ENCODE results near the gene ARHGAP44. TPM values are rescaled to one million over a fixed set of nuclear protein-coding genes. Genes with fewer than 3 reads are reported as not detected.

Gene ARHGAP44
- total RNA-seq, 4 donors from 2014 or later, result 10.9 to 22.0 (median 18.7) TPM

DNA sequence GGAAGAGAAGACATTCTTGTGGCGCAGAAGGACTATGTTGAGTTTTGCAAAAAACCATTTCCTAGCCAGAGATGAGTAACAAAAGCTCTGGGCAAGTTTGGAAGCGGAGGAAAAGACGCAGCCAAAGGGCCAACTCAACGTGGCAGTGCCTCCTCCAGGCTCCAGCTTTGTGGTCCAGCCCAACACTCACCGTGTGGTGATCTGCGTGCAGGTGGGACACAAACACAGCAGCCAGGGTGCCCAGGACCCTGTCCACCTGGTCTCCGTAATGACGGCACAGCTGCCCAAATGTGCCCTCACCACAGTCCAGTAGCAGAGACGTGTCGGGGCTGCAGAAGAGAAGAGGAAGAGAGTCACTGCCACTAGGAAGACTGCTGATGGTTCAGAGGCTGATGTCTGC lies 207.1 kb downstream of the ARHGAP44 start:
- H3K4me1 ChIP-seq, result peaks cover under 1 to 3% of the 10 kb centered on the region in 2 donors
- TF ChIP-seq, protein P1, sequence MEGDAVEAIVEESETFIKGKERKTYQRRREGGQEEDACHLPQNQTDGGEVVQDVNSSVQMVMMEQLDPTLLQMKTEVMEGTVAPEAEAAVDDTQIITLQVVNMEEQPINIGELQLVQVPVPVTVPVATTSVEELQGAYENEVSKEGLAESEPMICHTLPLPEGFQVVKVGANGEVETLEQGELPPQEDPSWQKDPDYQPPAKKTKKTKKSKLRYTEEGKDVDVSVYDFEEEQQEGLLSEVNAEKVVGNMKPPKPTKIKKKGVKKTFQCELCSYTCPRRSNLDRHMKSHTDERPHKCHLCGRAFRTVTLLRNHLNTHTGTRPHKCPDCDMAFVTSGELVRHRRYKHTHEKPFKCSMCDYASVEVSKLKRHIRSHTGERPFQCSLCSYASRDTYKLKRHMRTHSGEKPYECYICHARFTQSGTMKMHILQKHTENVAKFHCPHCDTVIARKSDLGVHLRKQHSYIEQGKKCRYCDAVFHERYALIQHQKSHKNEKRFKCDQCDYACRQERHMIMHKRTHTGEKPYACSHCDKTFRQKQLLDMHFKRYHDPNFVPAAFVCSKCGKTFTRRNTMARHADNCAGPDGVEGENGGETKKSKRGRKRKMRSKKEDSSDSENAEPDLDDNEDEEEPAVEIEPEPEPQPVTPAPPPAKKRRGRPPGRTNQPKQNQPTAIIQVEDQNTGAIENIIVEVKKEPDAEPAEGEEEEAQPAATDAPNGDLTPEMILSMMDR (IDR thresholded peaks at IDR 0.05), result no peak
- TF ChIP-seq POLR2A (IDR thresholded peaks at IDR 0.05), result no peak
- H3K27ac ChIP-seq, result no peak overlapping the region
- peaks cover 89 to 96% of the 10 kb centered on the region in 2 donors for H3K36me3 ChIP-seq
- no peaks in the 10 kb centered on the region for H3K9me3 ChIP-seq
- no peak for DNase-seq
- no peaks in the 10 kb centered on the region for H3K27me3 ChIP-seq
- no peak overlapping the region for H3K4me3 ChIP-seq (replicated peaks in 1 of 3)
- intact Hi-C loops (cut with DNase I), result no loop called here
- WGBS, 2 donors, result 96 to 98% methylated on average over 10 of the region's 10 CpGs

DNA sequence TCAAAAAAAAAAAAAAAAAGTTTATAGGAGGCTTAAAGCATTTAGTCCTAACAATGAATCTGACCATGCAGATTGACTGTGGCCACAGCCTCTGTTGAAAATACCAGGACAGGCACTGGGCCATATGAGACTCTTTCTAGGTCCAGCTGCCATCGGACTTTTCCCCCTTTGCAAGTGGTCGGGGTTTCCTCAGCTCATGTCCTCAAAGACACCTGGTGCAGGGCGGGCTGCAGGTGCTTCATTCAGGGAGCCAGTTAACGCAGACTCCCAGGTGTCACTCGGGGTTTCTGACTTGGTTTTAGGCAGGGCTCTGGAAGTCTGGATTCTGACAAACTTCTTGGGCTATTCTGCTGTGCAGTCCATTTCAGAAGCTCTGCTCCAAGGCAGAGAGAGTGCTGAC lies 207.6 kb downstream of the ARHGAP44 start:
- no peaks in the 10 kb centered on the region for H3K9me3 ChIP-seq
- TF ChIP-seq, protein P1 (IDR thresholded peaks at IDR 0.05), result no peak
- no peak for TF ChIP-seq POLR2A (IDR thresholded peaks at IDR 0.05)
- H3K27ac ChIP-seq, result no peak overlapping the region
- no peak for DNase-seq
- peaks cover 6 to 9% of the 10 kb centered on the region in 2 donors for H3K4me1 ChIP-seq
- H3K27me3 ChIP-seq, result no peaks in the 10 kb centered on the region
- H3K4me3 ChIP-seq (replicated peaks in 1 of 3), result no peak overlapping the region
- intact Hi-C loops (cut with DNase I), result no loop called here
- H3K36me3 ChIP-seq, result peaks cover 84 to 90% of the 10 kb centered on the region in 2 donors
- WGBS, 2 donors, result 91 to 98% methylated on average over 5 of the region's 5 CpGs

DNA sequence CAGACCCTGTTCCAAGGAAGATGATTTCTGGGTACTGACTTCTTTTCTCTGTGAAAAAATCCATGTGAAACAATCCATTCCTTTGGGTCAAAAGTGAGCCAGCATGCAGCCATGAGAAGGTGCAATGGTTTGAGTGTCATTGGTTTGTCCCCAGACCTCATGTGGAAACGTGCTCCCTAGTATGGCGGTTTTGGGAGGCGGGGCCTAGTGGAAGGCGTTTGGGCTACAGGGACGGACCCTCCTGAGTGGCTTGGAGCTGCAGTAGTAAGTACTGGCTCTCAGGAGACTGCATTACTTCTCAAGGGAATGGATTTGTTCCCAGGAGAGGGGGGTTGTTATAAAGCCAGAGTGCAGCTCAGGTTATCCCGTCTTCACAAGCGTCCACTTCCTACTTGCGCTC lies 209.2 kb downstream of the ARHGAP44 start:
- intact Hi-C loops (cut with DNase I), result no loop called here
- TF ChIP-seq POLR2A (IDR thresholded peaks at IDR 0.05), result no peak
- TF ChIP-seq, protein P1 (IDR thresholded peaks at IDR 0.05), result no peak
- H3K27me3 ChIP-seq, result no peaks in the 10 kb centered on the region
- no peak for DNase-seq
- H3K27ac ChIP-seq, result no peak overlapping the region
- peaks cover 16 to 20% of the 10 kb centered on the region in 2 donors for H3K4me1 ChIP-seq
- no peaks in the 10 kb centered on the region for H3K9me3 ChIP-seq
- no peak overlapping the region for H3K4me3 ChIP-seq (replicated peaks in 1 of 3)
- peaks cover 73 to 80% of the 10 kb centered on the region in 2 donors for H3K36me3 ChIP-seq
- WGBS, 2 donors, result 91 to 96% methylated on average over 8 of the region's 8 CpGs

DNA sequence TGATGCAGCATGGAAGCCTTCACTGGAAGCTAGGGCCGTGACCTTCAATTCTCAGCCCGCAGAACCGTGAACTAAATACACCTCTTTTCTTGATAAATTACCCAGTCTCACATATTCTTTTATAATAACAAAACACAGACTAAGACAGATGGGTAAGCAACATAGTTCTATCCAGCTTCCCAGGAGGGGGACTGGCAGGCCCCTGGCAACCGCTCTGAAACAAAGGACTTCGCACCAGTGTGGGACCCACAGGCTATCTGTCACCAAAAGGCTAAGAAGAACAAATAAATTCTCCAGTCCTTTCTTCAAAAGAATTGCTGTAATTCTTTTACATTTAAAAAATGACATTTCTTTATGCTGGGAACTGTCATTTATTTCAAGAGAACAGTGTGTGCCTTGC lies 209.6 kb downstream of the ARHGAP44 start:
- no peaks in the 10 kb centered on the region for H3K9me3 ChIP-seq
- peaks cover 72 to 76% of the 10 kb centered on the region in 2 donors for H3K36me3 ChIP-seq
- 95 to 97% methylated on average over 5 of the region's 5 CpGs for WGBS, 2 donors
- TF ChIP-seq POLR2A (IDR thresholded peaks at IDR 0.05), result no peak
- TF ChIP-seq, protein P1 (IDR thresholded peaks at IDR 0.05), result no peak
- peaks cover 16 to 20% of the 10 kb centered on the region in 2 donors for H3K4me1 ChIP-seq
- no peaks in the 10 kb centered on the region for H3K27me3 ChIP-seq
- no peak overlapping the region for H3K4me3 ChIP-seq (replicated peaks in 1 of 3)
- intact Hi-C loops (cut with DNase I), result no loop called here
- no peak for DNase-seq
- no peak overlapping the region for H3K27ac ChIP-seq

DNA sequence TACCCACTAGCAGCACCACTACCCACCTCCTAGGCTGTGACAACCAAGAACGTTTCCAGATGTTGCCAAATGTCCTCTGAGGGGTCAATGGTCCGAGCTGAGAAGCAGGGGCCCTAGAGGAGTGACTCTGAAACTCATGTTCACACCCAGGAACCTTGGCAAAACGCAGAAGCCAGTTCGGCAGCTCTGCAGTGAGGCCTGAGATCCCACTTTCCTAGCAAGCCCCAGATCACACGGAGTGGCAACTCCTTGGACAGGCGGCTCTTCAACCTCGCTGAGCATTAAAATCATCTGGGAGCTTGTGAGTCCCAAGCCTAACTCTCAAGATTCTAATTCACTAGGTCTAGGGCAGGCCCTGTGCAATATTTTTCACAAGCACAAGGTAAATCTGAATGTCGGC lies 211.3 kb downstream of the ARHGAP44 start:
- TF ChIP-seq, protein P1 (IDR thresholded peaks at IDR 0.05), result no peak
- TF ChIP-seq POLR2A (IDR thresholded peaks at IDR 0.05), result no peak
- DNase-seq, result no peak
- peaks cover 16 to 20% of the 10 kb centered on the region in 2 donors for H3K4me1 ChIP-seq
- H3K9me3 ChIP-seq, result no peaks in the 10 kb centered on the region
- H3K4me3 ChIP-seq (replicated peaks in 1 of 3), result no peak overlapping the region
- no peaks in the 10 kb centered on the region for H3K27me3 ChIP-seq
- intact Hi-C loops (cut with DNase I), result loop anchor here (10.0 kb wide), 2 partner anchors 76 to 456 kb away; no protein-coding TSS in a partner anchor
- H3K27ac ChIP-seq, result no peak overlapping the region
- WGBS, 2 donors, result 85 to 92% methylated on average over 7 to 8 of the region's 8 CpGs
- peaks cover 67 to 68% of the 10 kb centered on the region in 2 donors for H3K36me3 ChIP-seq

Measured in thyroid gland (tissue), 4 donors.